Left ventricle myocardium inferior (tissue), 1 donor: ENCODE results near the gene NRXN2. TPM values are rescaled to one million over a fixed set of nuclear protein-coding genes. Genes with fewer than 3 reads are reported as not detected.

Experiments
- DNase-seq: peaks from one replicate; pipeline ENCODE4 v3.0.0-alpha.2; 2020
- H3K27ac ChIP-seq: fragments of 200-600 bp; replicated peaks from 2 replicates; pipeline ENCODE4 v1.8.0; 2021
- H3K27me3 ChIP-seq: fragments of 200-600 bp; 2 replicates; pipeline ENCODE4 v1.8.0; 2021; ENCODE audit warnings: low read depth
- H3K36me3 ChIP-seq: fragments of 200-600 bp; 2 replicates; pipeline ENCODE4 v1.8.0; 2021
- H3K4me1 ChIP-seq: fragments of 200-600 bp; 2 replicates; pipeline ENCODE4 v1.8.0; 2021
- H3K4me3 ChIP-seq: fragments of 200-600 bp; 2 replicates; pipeline ENCODE4 v1.8.0; 2021; ENCODE audit warnings: mild to moderate bottlenecking, moderate library complexity
- H3K9me3 ChIP-seq: fragments of 200-600 bp; replicated peaks from 2 replicates; pipeline ENCODE4 v1.8.0; 2021
- CTCF ChIP-seq: fragments of 200-600 bp; IDR thresholded peaks from 2 replicates; pipeline ENCODE4 v1.8.0; 2021; ENCODE audit warnings: antibody characterized with exemption, mild to moderate bottlenecking, borderline replicate concordance
- intact Hi-C: fragments of 100-400 bp; cut with micrococcal nuclease; formaldehyde crosslinking; loops from one replicate; pipeline ENCODE4 v1.11.0; 2022
- total RNA-seq: library from RNA; stranded (reverse); fragmentation: NEBNext Ultra II Directional; extraction: Animal tissue kit (Norgen Biotek cat#: 25700); gene quantifications from one replicate; pipeline ENCODE4 v1.2.1, GENCODE V29; 2021
- donor health status: DM: no; HTN: yes; CAD: no; lungs with severe emphysema.

The NRXN2 gene
- total RNA-seq, 1 donor from 2014 or later = 0.71 TPM

GRCh38 chr11:64720640-64721358, 2.2 kb downstream of the NRXN2 start:
- no peaks in the 10 kb centered on the region for H3K9me3 ChIP-seq
- DNase-seq = no peak
- intact Hi-C loops = no loop called here
- H3K36me3 ChIP-seq = no peaks in the 10 kb centered on the region
- H3K4me3 ChIP-seq = no peak overlapping the region
- no peak for TF ChIP-seq CTCF
- H3K27ac ChIP-seq = no peak overlapping the region
- peaks cover 72% of the 10 kb centered on the region for H3K27me3 ChIP-seq
- H3K4me1 ChIP-seq = peaks cover 7% of the 10 kb centered on the region

GRCh38 chr11:64720167-64720566, 2.8 kb downstream of the NRXN2 start:
- no peak for DNase-seq
- H3K36me3 ChIP-seq = no peaks in the 10 kb centered on the region
- H3K27me3 ChIP-seq = peaks cover 78% of the 10 kb centered on the region
- no peak overlapping the region for H3K27ac ChIP-seq
- intact Hi-C loops = no loop called here
- no peaks in the 10 kb centered on the region for H3K9me3 ChIP-seq
- H3K4me3 ChIP-seq = no peak overlapping the region
- peaks cover 7% of the 10 kb centered on the region for H3K4me1 ChIP-seq
- no peak for TF ChIP-seq CTCF

GRCh38 chr11:64719406-64719805, 3.6 kb downstream of the NRXN2 start:
- no peak for DNase-seq
- no peak for TF ChIP-seq CTCF
- no peaks in the 10 kb centered on the region for H3K36me3 ChIP-seq
- H3K4me3 ChIP-seq = no peak overlapping the region
- intact Hi-C loops = no loop called here
- H3K27me3 ChIP-seq = peaks cover 86% of the 10 kb centered on the region
- no peaks in the 10 kb centered on the region for H3K9me3 ChIP-seq
- peaks cover 7% of the 10 kb centered on the region for H3K4me1 ChIP-seq
- no peak overlapping the region for H3K27ac ChIP-seq

- H3K9me3 ChIP-seq = no peaks in the 10 kb centered on the region
- H3K27ac ChIP-seq = no peak overlapping the region
- no peak overlapping the region for H3K4me3 ChIP-seq
- peaks cover 7% of the 10 kb centered on the region for H3K4me1 ChIP-seq
- TF ChIP-seq CTCF = no peak
- H3K36me3 ChIP-seq = no peaks in the 10 kb centered on the region
- peaks cover 92% of the 10 kb centered on the region for H3K27me3 ChIP-seq
- intact Hi-C loops = no loop called here
- DNase-seq = no peak
Measured at GRCh38 chr11:64718780-64719124, 4.2 kb downstream of the NRXN2 start.

- Histone ChIP-seq H3K9me3 (no peaks in the 10 kb centered on the region), H3K4me3 (no peak overlapping the region), H3K4me1 (peaks cover 2% of the 10 kb centered on the region), H3K36me3 (no peaks in the 10 kb centered on the region), H3K27ac (no peak overlapping the region), H3K27me3 (peaks cover 98% of the 10 kb centered on the region)
- TF ChIP-seq CTCF = no peak
- DNase-seq = no peak
- intact Hi-C loops = no loop called here
Measured at GRCh38 chr11:64718084-64718779, 4.8 kb downstream of the NRXN2 start.
